NCI-H2081 treated with DMSO at 0.1 percent for 48 hours (cell line): ENCODE results near the gene MAD1L1.

Experiments used
- DNase-seq: peaks from one replicate; lab custom pipeline; 2025; lab: John Stamatoyannopoulos, UW

The MAD1L1 gene

DNA sequence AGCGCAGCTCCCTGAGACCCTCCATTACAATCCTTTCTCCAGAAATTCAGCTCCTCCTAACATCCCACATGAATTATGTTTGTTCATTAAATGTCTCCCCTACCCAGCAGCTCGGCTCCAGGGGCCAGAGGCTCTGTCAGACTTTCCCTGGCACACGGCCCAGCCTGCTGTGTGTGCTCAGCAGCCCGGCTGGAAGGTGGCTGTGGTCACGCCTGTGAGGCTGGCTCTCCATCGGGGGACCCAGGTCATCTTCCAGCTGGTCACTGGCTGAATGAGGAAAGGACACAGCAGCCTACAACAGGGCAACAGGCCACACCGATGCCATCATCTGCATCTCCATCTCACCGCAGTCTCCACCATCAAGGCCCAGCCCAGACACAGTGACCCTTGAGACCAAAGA lies 219.8 kb downstream of the MAD1L1 start:
- no peak for DNase-seq

DNA sequence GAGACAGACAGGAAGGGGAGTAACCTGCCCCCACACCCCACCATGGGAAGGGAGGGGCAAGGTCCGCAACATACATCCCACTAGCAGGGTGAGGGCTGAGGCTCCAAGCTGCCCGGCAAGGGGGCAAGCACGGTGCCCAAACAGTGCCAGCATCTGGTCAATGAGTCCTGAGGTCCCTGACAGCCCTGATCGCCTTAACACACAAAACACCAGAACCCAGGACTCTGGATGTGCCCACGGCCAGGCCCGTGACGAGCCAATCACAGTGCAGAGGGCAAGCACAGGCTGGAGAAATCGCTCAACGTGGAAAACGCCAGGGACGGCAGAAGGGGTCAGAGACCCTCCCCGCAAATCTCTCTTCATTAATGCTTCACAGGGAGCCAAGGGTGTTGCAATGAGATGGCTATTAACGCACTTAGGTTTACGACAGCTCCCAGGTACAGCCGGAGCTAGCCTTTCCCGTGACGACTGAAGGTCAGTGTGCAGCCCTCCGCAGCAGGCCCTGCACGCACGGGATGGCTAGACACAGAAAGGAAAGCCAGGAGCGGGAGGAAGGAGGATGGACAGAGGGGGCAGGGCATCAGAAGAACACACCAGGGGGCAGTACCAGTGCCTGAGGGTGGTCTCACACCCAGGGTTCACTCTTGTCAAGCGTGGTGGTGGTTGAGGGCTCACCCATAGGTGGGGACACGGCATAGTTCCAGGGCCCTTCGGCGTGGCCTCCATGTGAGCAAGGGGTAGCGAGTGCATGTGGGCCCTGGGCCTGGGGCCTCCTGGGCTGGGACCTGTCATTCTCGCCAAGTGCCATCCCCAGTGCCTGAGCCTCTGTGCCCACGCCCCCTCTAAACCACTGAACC lies 220.5 kb downstream of the MAD1L1 start:
- DNase-seq: no peak

DNA sequence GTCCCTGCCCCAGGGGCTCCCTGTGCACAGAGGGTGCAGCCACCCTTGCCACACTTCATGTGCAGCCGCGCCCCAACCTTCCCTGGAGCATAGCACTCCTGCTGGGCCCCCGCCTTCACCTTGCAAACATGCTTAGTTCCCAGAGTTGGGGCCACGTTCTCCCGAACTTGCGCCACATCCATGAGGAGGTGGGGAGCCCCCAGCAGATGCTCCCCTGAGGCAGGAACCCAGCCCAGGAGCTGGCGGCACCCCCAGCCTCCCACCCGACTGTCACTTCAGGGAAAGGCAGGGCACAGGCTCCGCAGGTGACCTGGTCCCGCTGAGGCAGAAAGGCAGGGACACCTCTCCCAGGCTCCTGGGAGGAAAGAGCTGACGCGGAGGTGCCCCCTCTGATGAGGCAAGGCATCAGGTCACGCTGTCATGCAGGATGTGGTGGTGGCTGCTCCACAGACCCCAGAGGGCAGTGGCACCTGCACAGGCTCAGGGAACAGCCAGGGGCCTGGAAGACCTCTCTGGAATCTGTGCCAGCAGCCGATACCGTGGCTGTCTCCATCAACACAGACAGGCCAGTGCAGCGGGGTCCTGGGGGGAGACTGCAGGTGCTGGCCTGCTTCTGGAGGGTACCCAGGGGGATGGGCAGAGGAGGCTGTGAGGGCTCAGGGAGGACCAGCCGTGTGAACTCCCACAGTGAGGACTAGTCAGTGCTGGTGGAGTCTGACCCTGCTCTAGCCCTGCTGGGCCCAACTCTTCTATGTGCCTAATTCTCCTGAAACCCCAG lies 221.3 kb downstream of the MAD1L1 start:
- DNase-seq: no peak

GRCh38 chr7:2010551-2011265 lies 222.0 kb downstream of the MAD1L1 start:
- no peak for DNase-seq

DNA sequence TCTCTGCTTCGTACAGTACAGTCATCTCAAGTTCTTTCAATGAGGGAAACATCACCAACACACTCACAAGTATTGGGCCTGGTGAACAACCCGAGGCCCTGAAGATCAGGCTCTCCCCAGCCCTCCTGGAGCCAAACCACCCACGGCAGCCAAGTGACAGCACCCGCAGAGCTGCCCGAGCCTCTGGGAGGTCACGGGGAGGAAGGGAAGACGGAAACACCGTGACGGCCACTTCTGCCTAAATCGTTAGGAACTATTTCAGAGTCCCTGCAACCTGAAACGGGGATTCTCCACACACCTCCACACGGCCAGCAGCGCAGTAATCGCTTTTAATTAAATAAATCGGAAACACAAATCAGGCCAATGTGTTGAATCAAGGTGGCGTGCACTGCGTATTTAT lies 222.6 kb downstream of the MAD1L1 start:
- DNase-seq: no peak

DNA sequence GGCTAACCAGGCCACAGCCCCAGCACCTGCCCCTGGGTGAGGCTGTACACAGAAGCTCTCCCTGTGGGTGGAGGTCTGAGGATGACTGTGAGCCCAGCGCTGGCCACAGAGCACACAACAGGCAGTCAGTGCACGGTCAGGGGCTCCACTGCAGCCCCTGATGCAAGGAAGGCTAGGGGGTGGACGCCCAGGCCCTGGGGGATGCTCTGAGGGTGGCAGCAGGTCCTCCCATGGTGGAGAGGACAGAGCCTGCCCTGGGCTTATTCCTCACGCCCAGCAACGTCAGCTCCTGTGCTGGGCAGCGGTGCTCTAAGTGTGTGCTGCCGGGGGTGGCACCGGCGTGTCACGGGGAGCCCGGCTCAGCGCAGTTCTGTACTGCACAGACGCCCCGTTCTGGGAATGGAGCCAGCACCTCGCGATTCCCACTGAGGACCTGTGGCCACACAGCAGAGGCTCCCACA lies 223.2 kb downstream of the MAD1L1 start:
- DNase-seq: no peak

DNA sequence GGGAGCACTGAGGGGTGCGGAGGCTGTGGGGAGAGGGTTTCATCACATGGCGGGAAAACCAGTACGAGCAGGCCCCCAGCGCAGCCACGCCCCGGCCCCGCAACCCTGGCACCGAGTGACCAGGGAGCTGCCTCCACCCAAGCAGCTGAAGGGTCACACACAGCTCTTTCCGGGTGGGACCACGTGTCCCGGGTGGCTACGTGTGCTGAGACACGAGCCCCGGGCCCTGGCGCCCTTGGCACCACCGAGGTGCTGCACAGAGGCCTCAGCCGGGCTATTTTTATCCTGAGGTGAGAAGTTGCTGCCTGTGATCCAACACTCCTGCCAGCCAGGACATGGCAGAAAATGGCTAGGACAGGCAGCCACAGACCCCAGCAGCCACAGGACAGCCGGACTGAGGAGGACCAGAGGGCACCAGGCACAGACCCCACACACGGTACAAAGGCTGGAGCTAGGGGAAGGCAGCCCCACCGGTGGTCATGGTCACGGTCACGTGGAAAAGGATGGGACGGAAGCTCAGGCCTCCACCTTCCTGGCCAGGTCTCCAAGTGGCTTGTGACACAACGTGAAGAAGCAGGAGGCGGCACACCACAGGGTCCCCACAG lies 223.7 kb downstream of the MAD1L1 start:
- DNase-seq: no peak

DNA sequence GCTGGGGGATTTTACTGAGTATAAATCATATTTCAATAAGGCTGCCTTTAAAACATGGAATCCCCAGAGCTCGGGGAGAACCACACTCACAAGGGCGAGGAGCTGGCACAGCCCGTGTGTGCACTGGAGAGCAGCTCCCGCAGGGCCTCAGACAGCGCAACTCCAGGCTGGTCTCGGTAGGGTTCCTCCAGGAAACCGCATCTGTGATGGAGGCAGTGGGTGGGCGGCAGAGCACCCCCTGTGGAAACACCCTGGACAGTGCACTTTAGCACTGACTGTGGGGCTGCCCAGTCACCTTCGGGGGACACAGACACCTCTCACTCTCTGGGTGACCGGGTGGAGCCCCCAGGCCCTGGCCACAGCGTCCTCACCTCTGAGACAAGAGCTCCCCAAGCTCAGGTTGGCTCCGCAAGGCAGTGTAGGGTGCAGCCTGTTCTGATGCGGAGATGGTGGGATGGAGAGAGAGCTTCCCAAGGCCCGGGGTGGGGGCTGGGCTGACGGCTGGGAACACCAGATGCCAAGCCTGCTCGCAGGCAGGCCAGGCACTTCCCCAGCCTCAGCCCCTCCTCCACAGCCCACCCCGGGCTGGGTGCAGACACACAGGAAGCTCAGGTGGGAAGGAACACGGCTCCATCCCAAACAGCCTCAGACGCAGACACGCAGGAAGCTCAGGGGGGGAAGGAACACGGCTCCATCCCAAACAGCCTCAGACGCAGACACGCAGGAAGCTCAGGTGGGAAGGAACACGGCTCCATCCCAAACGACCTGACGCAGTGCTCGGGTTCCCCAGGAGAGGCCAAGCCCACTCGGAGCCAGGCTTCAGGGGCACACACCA lies 224.4 kb downstream of the MAD1L1 start:
- no peak for DNase-seq

DNA sequence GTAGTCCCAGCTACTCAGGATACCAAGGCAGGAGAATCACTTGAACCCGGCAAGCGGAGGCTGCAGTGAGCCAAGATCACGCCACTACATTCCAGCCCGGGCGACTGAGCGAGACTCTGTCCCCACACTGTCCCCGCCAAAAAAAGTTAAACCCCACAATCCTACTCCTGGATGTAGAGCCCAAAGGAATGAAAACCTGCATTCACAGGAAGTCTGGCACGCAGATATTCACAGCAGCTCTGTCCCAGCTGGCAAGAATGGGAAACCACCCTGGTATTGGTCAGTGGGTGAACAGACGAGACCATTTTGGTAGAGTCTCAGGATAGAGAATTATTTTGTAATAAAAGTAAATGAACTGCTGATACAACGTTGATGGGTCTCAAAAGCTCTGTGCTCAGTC lies 225.2 kb downstream of the MAD1L1 start:
- no peak for DNase-seq

DNA sequence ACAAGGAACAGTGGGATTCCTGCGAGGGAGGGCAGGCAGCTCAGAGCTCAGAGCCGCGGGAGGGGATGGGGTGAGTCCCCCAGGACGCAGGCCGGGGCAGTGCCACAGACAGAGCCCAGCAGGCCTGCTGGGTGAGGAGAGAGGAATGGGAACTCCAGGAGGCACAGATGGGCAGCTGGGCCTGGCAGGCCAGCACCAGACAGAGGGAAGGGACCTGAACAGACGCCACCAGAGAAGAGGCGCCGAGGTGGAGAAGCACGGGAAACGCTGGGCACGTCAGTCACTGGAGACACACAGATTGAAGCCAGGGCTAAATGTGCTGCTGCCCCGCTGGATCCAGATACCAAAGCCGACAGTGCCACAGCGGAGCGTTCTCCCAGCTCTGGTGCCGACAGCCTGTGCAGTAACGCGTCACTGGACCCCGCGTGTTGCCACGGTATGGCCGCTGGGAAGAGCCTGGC lies 225.8 kb downstream of the MAD1L1 start:
- DNase-seq: no peak

GRCh38 chr7:2006231-2006771 lies 226.4 kb downstream of the MAD1L1 start:
- DNase-seq: no peak

GRCh38 chr7:2005786-2006185 lies 227.0 kb downstream of the MAD1L1 start:
- no peak for DNase-seq

GRCh38 chr7:2004841-2005725 lies 227.7 kb downstream of the MAD1L1 start:
- DNase-seq: no peak

GRCh38 chr7:2003931-2004812 lies 228.6 kb downstream of the MAD1L1 start:
- DNase-seq: no peak

- DNase-seq: no peak
Measured at GRCh38 chr7:2003451-2003930, 229.3 kb downstream of the MAD1L1 start.

- DNase-seq: no peak
Measured at GRCh38 chr7:2002561-2003450, 229.9 kb downstream of the MAD1L1 start.

DNA sequence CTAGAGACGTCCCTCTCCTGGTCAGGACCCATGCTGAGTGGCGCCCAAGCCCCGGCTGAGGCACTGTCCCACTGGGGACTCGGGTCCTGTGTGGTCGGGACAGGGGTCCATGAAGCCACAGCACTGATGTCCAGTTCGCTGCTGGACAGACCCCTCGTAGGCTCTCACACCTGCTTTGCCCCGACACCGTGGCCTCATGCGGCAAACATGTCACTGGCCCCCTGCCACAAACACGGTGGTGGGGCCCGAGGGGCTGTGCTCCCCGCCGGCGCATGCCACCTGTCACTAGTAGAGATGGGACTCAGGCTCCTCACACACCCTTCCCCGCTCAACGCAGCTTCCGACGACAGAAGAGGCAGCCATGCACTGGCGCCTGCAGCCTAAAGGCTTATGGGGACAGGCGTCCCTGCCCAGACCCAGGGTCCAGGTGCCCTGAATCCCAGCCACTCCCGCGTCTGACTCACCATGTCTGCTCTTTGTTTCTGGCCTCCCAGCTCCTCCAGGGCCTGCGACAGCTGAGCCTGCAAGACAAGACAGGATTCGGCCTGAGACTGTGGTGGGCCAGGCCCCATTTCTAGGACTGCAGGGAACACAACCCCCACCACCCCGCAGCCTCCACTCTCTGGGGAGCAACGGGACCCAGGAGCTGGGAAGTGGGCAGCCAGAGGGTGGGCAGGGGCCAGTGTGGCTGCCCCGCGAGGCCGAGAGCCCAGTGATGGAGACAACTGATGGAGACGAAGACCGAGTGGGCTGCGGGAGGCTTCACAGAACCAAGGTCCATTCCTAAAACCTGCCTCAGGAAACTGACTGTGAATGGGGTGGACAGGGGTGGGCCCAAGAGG lies 230.9 kb downstream of the MAD1L1 start:
- no peak for DNase-seq
